GM19193 (cell line): Measurements from ENCODE around the gene NECAB2.

ENCODE experiments used
- POLR2A ChIP-seq: IDR thresholded peaks from 4 replicates; pipeline ENCODE4 v1.6.1; 2011; ENCODE audit not compliant: insufficient read depth, insufficient read length; ENCODE audit errors: extremely low read depth

The NECAB2 gene

DNA sequence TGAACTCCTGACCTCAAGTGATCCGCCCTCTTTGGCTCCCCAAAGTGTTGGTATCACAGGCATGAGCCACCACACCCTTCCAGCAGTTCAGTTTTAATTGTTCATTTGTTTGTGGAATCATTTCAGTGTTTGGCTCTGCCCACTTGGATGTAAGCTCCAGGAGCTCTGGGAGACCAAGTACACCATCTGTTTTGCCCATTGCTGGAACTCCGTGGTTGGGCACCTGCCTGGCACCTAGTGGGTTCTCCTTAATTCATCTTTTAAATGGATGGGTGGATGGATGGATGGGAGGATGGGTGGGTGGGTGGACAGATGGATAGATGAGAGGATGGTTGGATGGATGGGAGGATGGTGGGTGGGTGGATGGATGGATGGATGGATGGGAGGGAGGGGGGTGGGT lies 953 bp upstream of the NECAB2 start:
- no peak for TF ChIP-seq POLR2A

- TF ChIP-seq POLR2A = no peak
Measured at GRCh38 chr16:83968306-83968851, 335 bp downstream of the NECAB2 start.

DNA sequence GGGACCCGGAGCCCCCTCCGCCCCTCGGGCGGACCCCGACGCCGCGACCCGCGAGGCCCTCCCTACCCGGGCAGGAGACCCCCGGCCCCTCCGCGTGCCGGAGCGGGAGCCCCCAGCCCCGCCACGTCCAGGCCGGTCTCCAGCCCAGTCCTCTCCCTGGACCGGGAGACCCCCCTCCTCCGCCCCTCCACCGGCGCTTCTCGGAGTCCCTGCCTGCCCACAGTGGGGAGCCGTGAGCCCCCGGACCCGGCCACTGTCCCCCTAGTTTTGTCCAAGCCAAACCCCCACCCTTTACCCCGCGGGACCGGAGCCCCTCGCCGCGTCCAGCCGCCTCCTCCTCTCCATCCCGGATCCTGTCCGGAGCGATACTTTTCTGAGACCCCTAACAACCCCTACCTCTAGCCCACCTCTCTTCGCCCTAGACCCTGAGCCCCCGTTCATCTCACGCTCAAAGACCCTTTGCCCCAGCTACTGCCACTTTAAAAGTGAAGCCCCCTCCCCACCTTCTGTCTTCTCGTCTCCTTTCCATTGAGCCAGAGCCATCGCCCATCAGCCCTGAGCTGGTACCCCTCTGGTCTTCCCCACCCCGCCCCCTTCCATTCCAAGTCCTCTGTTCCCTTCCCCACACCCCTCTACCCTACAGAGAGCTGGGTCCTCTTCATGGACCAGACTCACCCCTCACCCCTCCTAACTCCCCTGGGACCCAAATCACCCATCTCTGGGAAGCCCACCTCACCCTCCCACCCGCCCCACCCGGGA lies 1.0 kb downstream of the NECAB2 start:
- no peak for TF ChIP-seq POLR2A

GRCh38 chr16:83969771-83970429 lies 1.9 kb downstream of the NECAB2 start:
- TF ChIP-seq POLR2A = no peak

- no peak for TF ChIP-seq POLR2A
Measured at GRCh38 chr16:83970430-83970815, 2.4 kb downstream of the NECAB2 start.

GRCh38 chr16:83971165-83972130 lies 3.4 kb downstream of the NECAB2 start:
- no peak for TF ChIP-seq POLR2A

DNA sequence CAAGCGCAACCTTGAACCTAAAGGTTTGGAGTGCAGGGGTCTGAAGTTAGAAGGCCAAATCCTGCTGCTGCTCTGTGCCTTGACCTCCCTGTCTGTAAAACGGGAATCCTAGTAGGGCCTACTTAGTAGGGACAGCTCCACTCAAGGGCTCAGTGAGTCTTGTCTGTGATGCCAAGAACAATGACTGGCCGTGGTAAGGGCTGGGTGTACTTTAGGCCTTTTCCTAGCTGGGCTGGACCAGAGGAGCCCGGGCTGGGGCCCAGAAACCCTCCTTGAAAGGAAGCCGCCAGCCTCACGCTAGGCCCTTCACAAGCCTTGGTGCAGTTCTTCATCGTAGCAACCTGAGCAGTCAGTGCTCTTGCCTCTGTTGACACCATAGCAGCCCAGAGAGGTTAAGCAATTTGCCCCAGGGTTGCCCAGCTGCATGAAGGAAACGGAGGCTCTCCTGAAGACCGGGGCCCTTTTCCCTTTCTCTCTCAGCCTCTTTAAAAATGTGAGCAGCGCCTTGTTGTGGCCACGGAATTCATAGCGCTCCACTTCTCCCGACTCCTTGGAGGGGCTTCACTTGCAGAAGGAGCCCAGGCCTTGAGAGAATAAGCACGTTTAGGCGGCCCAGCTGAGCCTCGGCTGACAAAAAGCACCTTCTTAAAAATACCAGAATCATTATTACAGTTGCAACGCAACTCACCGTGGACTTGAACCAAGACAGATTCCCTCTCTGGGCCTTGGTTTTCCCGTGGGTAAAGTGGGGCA lies 4.4 kb downstream of the NECAB2 start:
- no peak for TF ChIP-seq POLR2A

DNA sequence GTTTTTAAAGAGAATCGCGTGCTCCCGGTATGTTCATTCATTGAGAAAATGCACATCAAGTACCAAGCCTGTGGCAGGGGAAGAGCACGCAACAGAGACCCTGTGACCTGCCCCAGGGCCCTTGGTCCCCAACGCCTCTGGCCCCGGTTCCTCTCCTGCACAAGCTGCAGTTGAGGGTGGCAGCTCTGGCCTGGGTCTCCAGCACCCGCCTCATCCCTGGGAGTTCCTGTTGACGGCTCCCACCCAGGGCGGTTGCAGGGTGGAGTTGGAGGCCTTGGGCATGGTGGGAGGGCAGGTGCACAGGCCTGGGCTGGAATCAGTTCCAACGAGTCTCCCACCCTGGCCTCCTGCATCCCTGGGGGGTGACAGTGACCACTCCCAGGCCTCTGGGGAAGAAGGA lies 5.0 kb downstream of the NECAB2 start:
- TF ChIP-seq POLR2A = no peak

- no peak for TF ChIP-seq POLR2A
Measured at GRCh38 chr16:83973581-83974385, 5.7 kb downstream of the NECAB2 start.

- no peak for TF ChIP-seq POLR2A
Measured at GRCh38 chr16:83974475-83974874, 6.4 kb downstream of the NECAB2 start.

- TF ChIP-seq POLR2A = no peak
Measured at GRCh38 chr16:83975590-83976260, 7.7 kb downstream of the NECAB2 start.

DNA sequence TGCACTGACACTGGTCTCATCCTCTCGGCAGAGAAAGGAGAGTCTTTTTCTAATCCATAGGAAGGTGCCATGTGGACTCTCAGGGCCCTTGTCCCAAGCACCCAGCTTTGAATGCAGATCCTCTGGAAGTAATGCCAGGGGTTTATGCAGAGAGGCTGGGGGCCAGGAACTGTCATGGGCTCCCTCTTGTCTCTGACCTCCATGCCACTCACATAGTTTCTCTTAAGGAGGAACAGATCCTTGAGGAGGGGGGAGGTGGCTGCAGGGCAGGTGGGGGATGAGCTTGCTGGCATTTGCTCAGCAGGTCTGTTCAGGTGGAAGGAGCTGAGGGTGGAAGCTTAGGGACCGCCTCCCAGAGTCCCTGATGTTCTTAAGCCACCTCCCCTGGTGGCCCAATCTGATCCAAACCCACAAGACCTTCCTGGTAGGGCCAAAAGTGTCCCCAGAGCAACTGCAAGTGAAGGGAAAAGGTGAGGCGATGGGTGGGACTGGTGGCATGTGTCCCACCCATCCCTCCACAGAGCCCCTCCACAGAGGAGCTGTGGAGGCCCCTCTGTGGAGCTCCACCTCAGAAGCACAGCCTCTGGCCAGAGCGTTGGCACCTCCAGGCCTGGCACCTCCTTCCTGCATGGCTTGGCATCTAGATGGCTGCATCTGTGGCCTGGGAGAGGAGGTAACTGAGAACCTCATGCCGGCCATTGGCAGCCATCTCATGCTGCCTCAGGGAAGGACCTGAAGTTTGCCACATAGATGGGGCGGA lies 9.2 kb downstream of the NECAB2 start:
- no peak for TF ChIP-seq POLR2A

DNA sequence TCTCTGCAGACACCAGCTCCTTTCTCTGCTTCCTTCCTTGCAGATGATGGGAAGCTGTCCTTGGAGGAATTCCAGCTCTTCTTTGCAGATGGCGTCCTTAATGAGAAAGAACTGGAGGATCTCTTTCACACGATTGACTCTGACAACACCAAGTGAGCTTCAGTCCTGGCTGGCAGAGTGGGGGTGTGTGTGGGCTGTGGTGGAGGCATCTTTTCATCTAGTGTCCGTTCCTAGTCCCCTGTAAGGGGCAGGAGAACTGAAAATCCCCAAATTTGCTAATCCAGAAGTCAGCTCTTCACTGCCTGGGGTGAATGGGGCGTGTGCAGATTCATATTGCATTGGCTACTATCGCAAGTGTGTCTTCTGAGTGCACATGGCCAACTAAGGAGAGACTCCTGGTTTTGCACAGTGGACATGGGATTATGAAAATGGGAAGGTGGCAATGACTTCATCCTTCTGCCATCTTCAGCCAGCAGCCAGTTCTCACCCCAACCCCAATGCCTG lies 10.4 kb downstream of the NECAB2 start:
- no peak for TF ChIP-seq POLR2A

DNA sequence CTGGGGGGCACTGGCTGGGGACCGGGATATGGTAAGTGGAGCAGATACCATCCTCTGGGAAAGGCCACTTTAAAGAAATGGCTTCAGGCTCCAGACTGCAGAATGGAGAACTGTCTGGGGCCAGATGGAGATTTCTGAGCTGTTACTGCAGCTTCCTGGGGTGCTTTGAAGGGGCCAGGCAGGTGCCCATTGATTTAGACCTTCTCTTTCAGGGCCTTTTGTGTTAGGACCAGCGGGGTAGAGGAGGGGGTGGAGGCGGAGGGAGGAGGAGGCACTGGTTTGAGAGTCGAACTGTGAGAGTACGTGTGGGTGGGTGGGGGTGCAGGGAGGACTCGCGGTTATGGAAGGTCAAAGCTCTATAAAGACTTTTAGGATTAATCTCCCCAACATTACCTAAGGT lies 11.4 kb downstream of the NECAB2 start:
- no peak for TF ChIP-seq POLR2A
